ENCODE measurements around the gene TPRG1L. TPM values are rescaled to one million over a fixed set of nuclear protein-coding genes. Genes with fewer than 3 reads are reported as not detected.

Gene TPRG1L
- total RNA-seq, 1 donor from 2014 or later = 47.5 TPM

- Histone ChIP-seq H3K4me1 (no peaks in the 10 kb centered on the region), H3K27me3 (no peaks in the 10 kb centered on the region), H3K4me3 (no peak overlapping the region), H3K27ac (no peak overlapping the region), H3K9me3 (no peaks in the 10 kb centered on the region), H3K36me3 (peaks cover 90% of the 10 kb centered on the region)
- DNase-seq = no peak
- intact Hi-C loops (cut with DNase I) = no loop called here
- TF ChIP-seq CTCF (IDR thresholded peaks at IDR 0.05) = no peak
- ATAC-seq = no peak
Measured at GRCh38 chr1:3634059-3634800, 9.4 kb downstream of the TPRG1L start.

GRCh38 chr1:3636080-3636479 lies 11.3 kb downstream of the TPRG1L start:
- Histone ChIP-seq H3K4me1 (no peaks in the 10 kb centered on the region), H3K9me3 (no peaks in the 10 kb centered on the region), H3K27ac (no peak overlapping the region), H3K36me3 (peaks cover 72% of the 10 kb centered on the region), H3K27me3 (no peaks in the 10 kb centered on the region), H3K4me3 (no peak overlapping the region)
- intact Hi-C loops (cut with DNase I) = no loop called here
- no peak for TF ChIP-seq CTCF (IDR thresholded peaks at IDR 0.05)
- ATAC-seq (no peak), DNase-seq (peak; percentile 13)

- Histone ChIP-seq H3K27ac (no peak overlapping the region), H3K36me3 (peaks cover 68% of the 10 kb centered on the region), H3K9me3 (no peaks in the 10 kb centered on the region), H3K27me3 (no peaks in the 10 kb centered on the region), H3K4me3 (no peak overlapping the region), H3K4me1 (no peaks in the 10 kb centered on the region)
- no peak for ATAC-seq
- TF ChIP-seq CTCF (IDR thresholded peaks at IDR 0.05) = no peak
- peak; percentile 44 for DNase-seq
- intact Hi-C loops (cut with DNase I) = no loop called here
Measured at GRCh38 chr1:3636531-3636930, 11.7 kb downstream of the TPRG1L start.

- ATAC-seq (no peak), DNase-seq (peak; percentile 20)
- Histone ChIP-seq H3K9me3 (no peaks in the 10 kb centered on the region), H3K27me3 (no peaks in the 10 kb centered on the region), H3K4me1 (no peaks in the 10 kb centered on the region), H3K36me3 (peaks cover 58% of the 10 kb centered on the region), H3K4me3 (no peak overlapping the region), H3K27ac (no peak overlapping the region)
- no peak for TF ChIP-seq CTCF (IDR thresholded peaks at IDR 0.05)
- intact Hi-C loops (cut with DNase I) = no loop called here
Measured at GRCh38 chr1:3638027-3638426, 13.2 kb downstream of the TPRG1L start.

- peaks cover 56% of the 10 kb centered on the region for H3K36me3 ChIP-seq
- no peaks in the 10 kb centered on the region for H3K27me3 ChIP-seq
- intact Hi-C loops (cut with DNase I) = no loop called here
- DNase-seq = peak; percentile 34
- no peak overlapping the region for H3K4me3 ChIP-seq
- ATAC-seq = no peak
- H3K27ac ChIP-seq = no peak overlapping the region
- H3K9me3 ChIP-seq = no peaks in the 10 kb centered on the region
- TF ChIP-seq CTCF (IDR thresholded peaks at IDR 0.05) = no peak
- H3K4me1 ChIP-seq = no peaks in the 10 kb centered on the region
Measured at GRCh38 chr1:3638676-3639075, 13.9 kb downstream of the TPRG1L start.

All from upper lobe of right lung (tissue), 1 donor.